KMS-11 (cell line): Measurements from ENCODE around the gene TNFAIP8.

Source experiments
- H2AFZ ChIP-seq: fragments of 200-600 bp; sonication (generic); 2 replicates; pipeline ENCODE4 v1.6.1; 2016; ENCODE audit warnings: antibody characterized with exemption, mixed run types, low read depth
- H3K27ac ChIP-seq: fragments of 200-600 bp; sonication (generic); 2 replicates; pipeline ENCODE4 v1.6.1; 2016; ENCODE audit warnings: mild to moderate bottlenecking, mixed run types
- H3K27me3 ChIP-seq: fragments of 200-600 bp; sonication (generic); 2 replicates; pipeline ENCODE4 v1.6.1; 2017; ENCODE audit warnings: mild to moderate bottlenecking, low read depth, mixed run types, moderate library complexity; ENCODE audit not compliant: insufficient read depth
- H3K36me3 ChIP-seq: fragments of 200-600 bp; sonication (generic); 2 replicates; pipeline ENCODE4 v1.6.1; 2017; ENCODE audit warnings: mild to moderate bottlenecking, mixed run types; ENCODE audit not compliant: insufficient read depth
- H3K4me1 ChIP-seq: fragments of 200-600 bp; sonication (generic); 2 replicates; pipeline ENCODE4 v1.6.1; 2016; ENCODE audit warnings: mild to moderate bottlenecking, low read depth, mixed run types; ENCODE audit not compliant: poor library complexity, severe bottlenecking
- H3K4me2 ChIP-seq: fragments of 200-600 bp; sonication (generic); 2 replicates; pipeline ENCODE4 v1.7.0; 2016; ENCODE audit warnings: mild to moderate bottlenecking, mixed run types
- H3K4me3 ChIP-seq: fragments of 200-600 bp; sonication (generic); IDR thresholded peaks from 2 replicates; pipeline ENCODE4 v1.6.1; 2017; ENCODE audit warnings: low read depth, low read length, mixed read lengths; ENCODE audit not compliant: insufficient read depth
- H3K79me2 ChIP-seq: fragments of 200-600 bp; sonication (generic); 2 replicates; pipeline ENCODE4 v1.6.1; 2016; ENCODE audit warnings: low read depth, mixed run types; ENCODE audit not compliant: insufficient read depth
- H3K9ac ChIP-seq: fragments of 200-600 bp; sonication (generic); 2 replicates; pipeline ENCODE4 v1.6.1; 2016; ENCODE audit warnings: mild to moderate bottlenecking, mixed run types
- H4K20me1 ChIP-seq: fragments of 200-600 bp; sonication (generic); 2 replicates; pipeline ENCODE4 v1.6.1; 2016; ENCODE audit warnings: mild to moderate bottlenecking, mixed run types; ENCODE audit not compliant: insufficient read depth
- CTCF ChIP-seq: fragments of 200-600 bp; sonication (generic); conservative IDR thresholded peaks from 2 replicates; pipeline ENCODE4 v1.6.1; 2017; ENCODE audit warnings: low read depth, mild to moderate bottlenecking, antibody characterized with exemption, low read length, moderate library complexity, mixed read lengths

Gene TNFAIP8

GRCh38 chr5:119316086-119316485 is 39.7 kb upstream of the TNFAIP8 start:
- no peaks in the 10 kb centered on the region for H3K79me2 ChIP-seq
- H3K27me3 ChIP-seq = no peaks in the 10 kb centered on the region
- H3K4me1 ChIP-seq = peaks cover 41% of the 10 kb centered on the region

GRCh38 chr5:119316906-119317305 is 38.9 kb upstream of the TNFAIP8 start:
- H3K79me2 ChIP-seq = no peaks in the 10 kb centered on the region
- H3K27ac ChIP-seq = no peak overlapping the region
- no peaks in the 10 kb centered on the region for H3K27me3 ChIP-seq
- no peak overlapping the region for H2AFZ ChIP-seq
- no peak overlapping the region for H3K4me3 ChIP-seq
- H4K20me1 ChIP-seq = no peaks in the 10 kb centered on the region
- TF ChIP-seq CTCF = no peak
- H3K4me1 ChIP-seq = peaks cover 38% of the 10 kb centered on the region
- H3K9ac ChIP-seq = no peak overlapping the region
- no peaks in the 10 kb centered on the region for H3K36me3 ChIP-seq
- no peak overlapping the region for H3K4me2 ChIP-seq

More at GRCh38 chr5:119316086-119316485, 39.7 kb upstream of the TNFAIP8 start:
- no peak overlapping the region for H3K27ac ChIP-seq
- H3K36me3 ChIP-seq = no peaks in the 10 kb centered on the region
- no peak overlapping the region for H3K9ac ChIP-seq
- no peak overlapping the region; the same call in 1 of the 2 replicates for H3K4me2 ChIP-seq
- H3K4me3 ChIP-seq = no peak overlapping the region
- no peak for TF ChIP-seq CTCF
- H2AFZ ChIP-seq = peak overlapping the region; percentile 23; the same call in 1 of the 2 replicates
- H4K20me1 ChIP-seq = no peaks in the 10 kb centered on the region

GRCh38 chr5:119318256-119318894 is 37.4 kb upstream of the TNFAIP8 start:
- H3K27me3 ChIP-seq = no peaks in the 10 kb centered on the region
- H2AFZ ChIP-seq = no peak overlapping the region
- no peak overlapping the region for H3K27ac ChIP-seq
- H3K79me2 ChIP-seq = no peaks in the 10 kb centered on the region
- H3K4me2 ChIP-seq = no peak overlapping the region
- no peak for TF ChIP-seq CTCF
- no peak overlapping the region for H3K4me3 ChIP-seq
- no peak overlapping the region for H3K9ac ChIP-seq
- H3K4me1 ChIP-seq = peaks cover 32% of the 10 kb centered on the region
- H4K20me1 ChIP-seq = no peaks in the 10 kb centered on the region
- H3K36me3 ChIP-seq = no peaks in the 10 kb centered on the region

GRCh38 chr5:119319401-119319800 is 36.4 kb upstream of the TNFAIP8 start:
- Histone ChIP-seq H3K4me1 (peaks cover 32% of the 10 kb centered on the region), H3K4me2 (no peak overlapping the region), H3K79me2 (no peaks in the 10 kb centered on the region), H3K4me3 (no peak overlapping the region), H3K36me3 (no peaks in the 10 kb centered on the region), H3K27ac (no peak overlapping the region), H3K27me3 (no peaks in the 10 kb centered on the region), H4K20me1 (no peaks in the 10 kb centered on the region), H3K9ac (no peak overlapping the region), H2AFZ (no peak overlapping the region)
- no peak for TF ChIP-seq CTCF
